ENCODE data around the gene ADCY9. TPM values are rescaled to one million over a fixed set of nuclear protein-coding genes. Genes with fewer than 3 reads are reported as not detected.

Gene ADCY9
- total RNA-seq, 2 donors from 2014 or later = 31.5 to 42.2 TPM

DNA sequence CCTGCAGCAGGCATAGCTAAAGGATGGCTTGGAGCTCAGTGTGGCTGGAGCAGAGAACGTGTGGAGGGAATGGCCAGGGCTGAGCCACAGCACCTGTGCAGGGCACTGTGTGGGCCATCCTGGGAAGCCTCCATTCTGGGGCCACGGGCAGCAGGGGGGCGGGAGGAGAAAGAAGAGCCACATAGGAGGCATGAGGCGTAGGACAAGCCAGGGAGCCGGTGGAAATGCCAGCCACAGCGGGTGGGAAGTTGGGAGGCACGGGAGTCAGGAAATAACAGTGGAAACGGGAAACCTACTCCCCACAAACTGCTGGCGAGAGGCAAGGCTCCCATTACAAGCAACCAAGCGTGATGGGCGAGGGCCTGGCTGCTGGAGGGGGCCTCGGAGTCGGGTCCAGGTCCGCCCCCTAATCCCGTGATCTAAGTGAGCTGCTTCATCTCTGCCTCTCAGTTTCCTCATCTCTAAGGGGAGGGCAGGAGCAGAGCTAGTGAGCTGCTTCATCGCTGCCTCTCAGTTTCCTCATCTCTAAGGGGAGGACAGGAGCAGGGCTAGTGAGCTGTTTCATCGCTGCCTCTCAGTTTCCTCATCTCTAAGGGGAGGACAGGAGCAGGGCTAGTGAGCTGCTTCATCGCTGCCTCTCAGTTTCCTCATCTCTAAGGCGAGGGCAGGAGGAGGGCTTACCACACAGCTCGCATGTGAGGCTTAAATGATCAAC lies 104.9 kb downstream of the ADCY9 start:
- Histone ChIP-seq H3K36me3 (no peaks in the 10 kb centered on the region), H3K27ac (peak overlapping the region in 1 of 2 donors; percentile 18), H3K4me1 (no peaks in the 10 kb centered on the region), H3K27me3 (no peaks in the 10 kb centered on the region), H3K4me3 (peak overlapping the region in 1 of 2 donors; percentile 1), H3K9me3 (no peaks in the 10 kb centered on the region)
- DNase-seq (ENCODE audit: low spot score) = no peak
- TF ChIP-seq, protein P1, sequence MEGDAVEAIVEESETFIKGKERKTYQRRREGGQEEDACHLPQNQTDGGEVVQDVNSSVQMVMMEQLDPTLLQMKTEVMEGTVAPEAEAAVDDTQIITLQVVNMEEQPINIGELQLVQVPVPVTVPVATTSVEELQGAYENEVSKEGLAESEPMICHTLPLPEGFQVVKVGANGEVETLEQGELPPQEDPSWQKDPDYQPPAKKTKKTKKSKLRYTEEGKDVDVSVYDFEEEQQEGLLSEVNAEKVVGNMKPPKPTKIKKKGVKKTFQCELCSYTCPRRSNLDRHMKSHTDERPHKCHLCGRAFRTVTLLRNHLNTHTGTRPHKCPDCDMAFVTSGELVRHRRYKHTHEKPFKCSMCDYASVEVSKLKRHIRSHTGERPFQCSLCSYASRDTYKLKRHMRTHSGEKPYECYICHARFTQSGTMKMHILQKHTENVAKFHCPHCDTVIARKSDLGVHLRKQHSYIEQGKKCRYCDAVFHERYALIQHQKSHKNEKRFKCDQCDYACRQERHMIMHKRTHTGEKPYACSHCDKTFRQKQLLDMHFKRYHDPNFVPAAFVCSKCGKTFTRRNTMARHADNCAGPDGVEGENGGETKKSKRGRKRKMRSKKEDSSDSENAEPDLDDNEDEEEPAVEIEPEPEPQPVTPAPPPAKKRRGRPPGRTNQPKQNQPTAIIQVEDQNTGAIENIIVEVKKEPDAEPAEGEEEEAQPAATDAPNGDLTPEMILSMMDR (IDR thresholded peaks at IDR 0.05) = no peak

- H3K27ac ChIP-seq = peak overlapping the region in 1 of 2 donors; percentile 18
- no peak for DNase-seq (ENCODE audit: low spot score)
- peak overlapping the region in 1 of 2 donors; percentile 1 for H3K4me3 ChIP-seq
Observed at GRCh38 chr16:4010225-4011158, 105.8 kb downstream of the ADCY9 start.

DNA sequence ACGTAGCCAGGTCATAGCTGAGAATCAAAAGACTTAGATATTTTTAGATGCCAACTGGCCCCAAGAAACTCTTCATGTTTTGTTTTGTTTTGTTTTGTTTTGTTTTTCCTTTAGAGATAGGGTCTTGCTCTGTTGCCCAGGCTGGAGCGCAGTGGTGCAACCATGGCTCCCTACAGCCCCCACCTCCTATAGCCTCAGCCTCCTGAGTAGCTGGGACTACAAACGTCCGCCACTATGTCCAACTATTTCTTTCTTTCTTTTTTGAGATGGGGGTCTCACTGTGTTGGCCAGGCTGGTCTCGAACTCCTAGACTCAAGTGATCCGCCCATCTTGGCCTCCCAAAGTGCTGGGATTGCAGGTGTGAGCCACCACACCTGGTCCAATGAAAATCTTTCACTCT lies 107.1 kb downstream of the ADCY9 start:
- no peak for DNase-seq (ENCODE audit: low spot score)
- Histone ChIP-seq H3K9me3 (no peaks in the 10 kb centered on the region), H3K27me3 (no peaks in the 10 kb centered on the region), H3K4me3 (no peak overlapping the region), H3K27ac (no peak overlapping the region), H3K4me1 (peaks cover 0 to 4% of the 10 kb centered on the region in 2 donors), H3K36me3 (no peaks in the 10 kb centered on the region)
- TF ChIP-seq, protein P1 (IDR thresholded peaks at IDR 0.05) = no peak

More at GRCh38 chr16:4010225-4011158, 105.8 kb downstream of the ADCY9 start:
- Histone ChIP-seq H3K9me3 (no peaks in the 10 kb centered on the region), H3K4me1 (no peaks in the 10 kb centered on the region), H3K36me3 (no peaks in the 10 kb centered on the region), H3K27me3 (no peaks in the 10 kb centered on the region)
- TF ChIP-seq, protein P1 (IDR thresholded peaks at IDR 0.05) = no peak

- TF ChIP-seq, protein P1 (IDR thresholded peaks at IDR 0.05) = no peak
- no peaks in the 10 kb centered on the region for H3K9me3 ChIP-seq
- DNase-seq (ENCODE audit: low spot score) = no peak
- H3K27me3 ChIP-seq = no peaks in the 10 kb centered on the region
- H3K4me1 ChIP-seq = peaks cover 0 to 4% of the 10 kb centered on the region in 2 donors
- H3K27ac ChIP-seq = no peak overlapping the region
- no peak overlapping the region for H3K4me3 ChIP-seq
- H3K36me3 ChIP-seq = no peaks in the 10 kb centered on the region
Observed at GRCh38 chr16:4008116-4008515, 108.1 kb downstream of the ADCY9 start.

- H3K4me3 ChIP-seq = no peak overlapping the region
- no peaks in the 10 kb centered on the region for H3K9me3 ChIP-seq
- H3K27ac ChIP-seq = no peak overlapping the region
- peaks cover 0 to 4% of the 10 kb centered on the region in 2 donors for H3K4me1 ChIP-seq
- TF ChIP-seq, protein P1 (IDR thresholded peaks at IDR 0.05) = no peak
- H3K36me3 ChIP-seq = no peaks in the 10 kb centered on the region
- DNase-seq (ENCODE audit: low spot score) = no peak
- no peaks in the 10 kb centered on the region for H3K27me3 ChIP-seq
Observed at GRCh38 chr16:4006397-4006999, 109.7 kb downstream of the ADCY9 start.

Measured in right atrium auricular region (tissue), 2 donors.